Measurements from ENCODE around the gene HLA-DQB1.
"Not testable (repeated sequence)": the region's sequence is repeated elsewhere in the genome, so short reads cannot be mapped to it uniquely, and the experiment has no call there.

- TF ChIP-seq CTCF, POLR2A, POLR2AphosphoS5 (IDR thresholded peaks at IDR 0.05): not testable (repeated sequence)
Measured at GRCh38 chr6:32641785-32642719, 24.4 kb downstream of the HLA-DQB1 start.
